HG02970 (cell line): ENCODE data around the gene PPCDC.

ENCODE experiments used
- ATAC-seq: cut with Tn5 transposase; IDR thresholded peaks from one replicate; pipeline ENCODE4 v1.9.1; 2021; ENCODE audit warnings: mild to moderate bottlenecking, moderate library complexity, moderate number of reproducible peaks; ENCODE audit not compliant: unreplicated experiment, low FRiP score

Gene PPCDC

GRCh38 chr15:75042730-75043508 is 19.5 kb downstream of the PPCDC start:
- peak; percentile 66 for ATAC-seq

- ATAC-seq, result peak; percentile 27
Measured at GRCh38 chr15:75043509-75044257, 20.3 kb downstream of the PPCDC start.

- no peak for ATAC-seq
Measured at GRCh38 chr15:75044258-75044878, 21.0 kb downstream of the PPCDC start.

GRCh38 chr15:75045332-75046015 is 22.1 kb downstream of the PPCDC start:
- ATAC-seq, result no peak

GRCh38 chr15:75048394-75048793 is 25.0 kb downstream of the PPCDC start:
- no peak for ATAC-seq

- ATAC-seq, result no peak
Measured at GRCh38 chr15:75049392-75049791, 26.0 kb downstream of the PPCDC start.

GRCh38 chr15:75050283-75050682 is 26.9 kb downstream of the PPCDC start:
- ATAC-seq, result no peak

GRCh38 chr15:75051191-75051608 is 27.8 kb downstream of the PPCDC start:
- no peak for ATAC-seq

- no peak for ATAC-seq
Measured at GRCh38 chr15:75051711-75052110, 28.3 kb downstream of the PPCDC start.

- no peak for ATAC-seq
Measured at GRCh38 chr15:75052972-75053747, 29.8 kb downstream of the PPCDC start.

GRCh38 chr15:75053748-75054125 is 30.3 kb downstream of the PPCDC start:
- ATAC-seq, result no peak

GRCh38 chr15:75054172-75054897 is 30.9 kb downstream of the PPCDC start:
- ATAC-seq, result no peak

GRCh38 chr15:75056036-75056435 is 32.6 kb downstream of the PPCDC start:
- ATAC-seq, result no peak

GRCh38 chr15:75058127-75058905 is 34.9 kb downstream of the PPCDC start:
- ATAC-seq, result no peak

- ATAC-seq, result no peak
Measured at GRCh38 chr15:75059607-75060006, 36.2 kb downstream of the PPCDC start.

- no peak for ATAC-seq
Measured at GRCh38 chr15:75061272-75061671, 37.9 kb downstream of the PPCDC start.

GRCh38 chr15:75062706-75063105 is 39.3 kb downstream of the PPCDC start:
- ATAC-seq, result no peak

GRCh38 chr15:75063338-75063737 is 39.9 kb downstream of the PPCDC start:
- no peak for ATAC-seq

GRCh38 chr15:75063889-75064288 is 40.5 kb downstream of the PPCDC start:
- ATAC-seq, result no peak
